ENCODE results near the gene SBF1.

SBF1 gene

GRCh38 chr22:50506611-50507420, 32.0 kb upstream of the SBF1 start:
- DNase-seq, result no peak

GRCh38 chr22:50505776-50506610, 31.2 kb upstream of the SBF1 start:
- DNase-seq, result no peak

- DNase-seq, result no peak
Measured at GRCh38 chr22:50505276-50505775, 30.5 kb upstream of the SBF1 start.

GRCh38 chr22:50504369-50505211, 29.8 kb upstream of the SBF1 start:
- no peak for DNase-seq

- no peak for DNase-seq
Measured at GRCh38 chr22:50503475-50504145, 28.8 kb upstream of the SBF1 start.

- DNase-seq, result no peak
Measured at GRCh38 chr22:50502628-50503474, 28.0 kb upstream of the SBF1 start.

- DNase-seq, result no peak
Measured at GRCh38 chr22:50502096-50502495, 27.3 kb upstream of the SBF1 start.

- no peak for DNase-seq
Measured at GRCh38 chr22:50500452-50500851, 25.6 kb upstream of the SBF1 start.

GRCh38 chr22:50498322-50498890, 23.6 kb upstream of the SBF1 start:
- peak; percentile 69 to 88 for DNase-seq

- no peak for DNase-seq
Measured at GRCh38 chr22:50497093-50497492, 22.3 kb upstream of the SBF1 start.

- no peak for DNase-seq
Measured at GRCh38 chr22:50490531-50491308, 15.9 kb upstream of the SBF1 start.

- DNase-seq, result no peak
Measured at GRCh38 chr22:50489363-50490243, 14.8 kb upstream of the SBF1 start.

- no peak for DNase-seq
Measured at GRCh38 chr22:50488886-50489285, 14.1 kb upstream of the SBF1 start.

GRCh38 chr22:50488006-50488677, 13.3 kb upstream of the SBF1 start:
- DNase-seq, result no peak

GRCh38 chr22:50487290-50488005, 12.6 kb upstream of the SBF1 start:
- no peak for DNase-seq

- DNase-seq, result no peak
Measured at GRCh38 chr22:50486561-50487289, 11.9 kb upstream of the SBF1 start, which contains the start of gene MIOX. Gene MIOX, plus strand, starts transcription at chr22:50486859. Its CDS starts 39 bp downstream, at chr22:50486898.
